Natural killer cell (primary cell): ENCODE results near the gene CDX2. TPM values are rescaled to one million over a fixed set of nuclear protein-coding genes. Genes with fewer than 3 reads are reported as not detected.

Source experiments
- ATAC-seq, 3 donors: fragments of 150-1000 bp in 2 of 3; fragments of 200-7000 bp in 1 of 3; cut with Tn5 transposase; 1 replicate in 1 of 3; 2 replicates in 2 of 3; pipeline ENCODE4 v1.10.0; 2021; ENCODE audit warnings: mild to moderate bottlenecking in 2 of 3, moderate library complexity in 2 of 3
- DNase-seq, 2 donors: peaks; one replicate each; pipeline versions ENCODE4 v3.0.0 to v3.0.0-alpha.2; 2013 to 2021; ENCODE audit warnings: mixed read lengths in 1 of 2
- H3K27ac ChIP-seq: one replicate; pipeline ENCODE4 v1.5.1; 2013; ENCODE audit warnings: mild to moderate bottlenecking, low read length
- H3K27me3 ChIP-seq: one replicate; pipeline ENCODE4 v1.6.1; 2013; ENCODE audit warnings: low read length; ENCODE audit not compliant: control insufficient read depth, insufficient read depth
- H3K36me3 ChIP-seq: one replicate; pipeline ENCODE4 v1.6.1; 2013; ENCODE audit warnings: low read length; ENCODE audit not compliant: control insufficient read depth, insufficient read depth
- H3K4me1 ChIP-seq: one replicate; pipeline ENCODE4 v1.6.1; 2013; ENCODE audit warnings: low read length; ENCODE audit not compliant: control insufficient read depth, insufficient read depth
- H3K4me3 ChIP-seq: one replicate; pipeline ENCODE4 v1.5.1; 2013; ENCODE audit warnings: low read length
- H3K9me3 ChIP-seq: one replicate; pipeline ENCODE4 v1.6.1; 2013; ENCODE audit warnings: low read length; ENCODE audit not compliant: control insufficient read depth, insufficient read depth
- H3K27ac Mint-ChIP-seq, 2 donors: one replicate each; pipeline ENCODE4 v1.8.0; 2022; ENCODE audit warnings: mild to moderate bottlenecking in 2 of 2, mixed read lengths in 2 of 2, moderate library complexity in 1 of 2
- H3K27me3 Mint-ChIP-seq, 2 donors: one replicate each; pipeline ENCODE4 v1.8.0; 2022; ENCODE audit warnings: low read depth in 2 of 2, mixed read lengths in 2 of 2
- H3K36me3 Mint-ChIP-seq: one replicate; pipeline ENCODE4 v1.8.0; 2022; ENCODE audit warnings: mixed read lengths
- H3K4me1 Mint-ChIP-seq, 2 donors: one replicate each; pipeline ENCODE4 v1.8.0; 2022; ENCODE audit warnings: mixed read lengths in 2 of 2
- H3K4me3 Mint-ChIP-seq: one replicate; pipeline ENCODE4 v1.8.0; 2022; ENCODE audit warnings: mild to moderate bottlenecking, moderate library complexity, mixed read lengths
- H3K9me3 Mint-ChIP-seq, 2 donors: one replicate each; pipeline ENCODE4 v1.8.0; 2022; ENCODE audit warnings: mixed read lengths in 2 of 2
- CTCF ChIP-seq: fragments of 200-600 bp; IDR thresholded peaks from one replicate; pipeline ENCODE4 v1.8.0; 2022; ENCODE audit warnings: antibody characterized with exemption
- WGBS: methylation state at CpG from one replicate; pipeline ENCODE4 v1.1.7; 2013; ENCODE audit warnings: missing lambda C conversion rate; ENCODE audit not compliant: insufficient coverage; 5-methylcytosine and 5-hydroxymethylcytosine counted together
- intact Hi-C: fragments of 100-400 bp; cut with micrococcal nuclease; formaldehyde crosslinking; loops from one replicate; pipeline ENCODE4 v1.14.2; 2022
- total RNA-seq, 4 donors: library from RNA; stranded (reverse); fragments of 120-200 nt in 1 of 4; gene quantifications; one replicate each; pipeline versions ENCODE4 v1.2.3 to v1.2.4, GENCODE V29; 2013 to 2022

CDX2 gene
- total RNA-seq, 3 donors from 2014 or later (not counting 1 experiment from before 2014, with no cell fraction given): not detected

- Histone ChIP-seq H3K4me1 (peaks cover 7% of the 10 kb centered on the region), H3K27me3 (peaks cover 48% of the 10 kb centered on the region), H3K9me3 (no peaks in the 10 kb centered on the region), H3K36me3 (no peaks in the 10 kb centered on the region), H3K4me3 (no peak overlapping the region), H3K27ac (no peak overlapping the region)
- Mint-ChIP-seq H3K4me3 (no peak overlapping the region), H3K27me3 (peaks cover 68 to 72% of the 10 kb centered on the region in 2 donors), H3K27ac (no peak overlapping the region), H3K9me3 (no peaks in the 10 kb centered on the region), H3K36me3 (no peaks in the 10 kb centered on the region), H3K4me1 (no peaks in the 10 kb centered on the region)
- no peak for TF ChIP-seq CTCF
- intact Hi-C loops: no loop called here
- WGBS: 17% methylated on average over 7 of the region's 7 CpGs
- no peak for DNase-seq
- no peak for ATAC-seq
These were observed 5.0 kb upstream of the CDX2 start for GRCh38 chr13:27973961-27974662.

GRCh38 chr13:27973291-27973690, 4.2 kb upstream of the CDX2 start:
- Mint-ChIP-seq H3K9me3 (no peaks in the 10 kb centered on the region), H3K36me3 (no peaks in the 10 kb centered on the region), H3K27ac (no peak overlapping the region), H3K4me3 (no peak overlapping the region), H3K4me1 (no peaks in the 10 kb centered on the region), H3K27me3 (peaks cover 64 to 66% of the 10 kb centered on the region in 2 donors)
- DNase-seq: no peak
- intact Hi-C loops: no loop called here
- 44% methylated on average over 5 of the region's 5 CpGs for WGBS
- TF ChIP-seq CTCF: no peak
- no peaks in the 10 kb centered on the region for H3K36me3 ChIP-seq
- H3K27ac ChIP-seq: no peak overlapping the region
- H3K4me3 ChIP-seq: no peak overlapping the region
- H3K27me3 ChIP-seq: peaks cover 45% of the 10 kb centered on the region
- peaks cover 3% of the 10 kb centered on the region for H3K4me1 ChIP-seq
- ATAC-seq: no peak
- no peaks in the 10 kb centered on the region for H3K9me3 ChIP-seq

- no peaks in the 10 kb centered on the region for H3K9me3 Mint-ChIP-seq
- H3K27me3 ChIP-seq: peaks cover 48% of the 10 kb centered on the region
These were observed 3.3 kb upstream of the CDX2 start for GRCh38 chr13:27972478-27972820.

More at GRCh38 chr13:27972478-27972820, 3.3 kb upstream of the CDX2 start:
- TF ChIP-seq CTCF: no peak
- no peaks in the 10 kb centered on the region for H3K36me3 ChIP-seq
- no peaks in the 10 kb centered on the region for H3K36me3 Mint-ChIP-seq
- 64% methylated on average over 2 of the region's 2 CpGs for WGBS
- H3K27ac Mint-ChIP-seq: no peak overlapping the region
- peaks cover 67 to 70% of the 10 kb centered on the region in 2 donors for H3K27me3 Mint-ChIP-seq
- H3K27ac ChIP-seq: no peak overlapping the region
- peaks cover 5 to 6% of the 10 kb centered on the region in 2 donors for H3K4me1 Mint-ChIP-seq
- H3K4me3 ChIP-seq: no peak overlapping the region
- intact Hi-C loops: no loop called here
- H3K4me1 ChIP-seq: peaks cover 3% of the 10 kb centered on the region
- no peak for ATAC-seq
- H3K9me3 ChIP-seq: no peaks in the 10 kb centered on the region
- H3K4me3 Mint-ChIP-seq: no peak overlapping the region
- DNase-seq: no peak
